LHCN-M2 (cell line): ENCODE results near the gene GRM8. TPM values are rescaled to one million over a fixed set of nuclear protein-coding genes. Genes with fewer than 3 reads are reported as not detected.

Experiments
- DNase-seq: peaks from one replicate; pipeline ENCODE4 v3.0.0-alpha.2; 2012; ENCODE audit warnings: low read depth
- total RNA-seq: library from RNA; depleted of rRNA; stranded (reverse); fragments of >200 nt; gene quantifications from 2 replicates; pipeline ENCODE4 v1.2.3, GENCODE V29; 2014

Gene GRM8
- total RNA-seq, 1 experiment from 2014 or later = 0.11 TPM

GRCh38 chr7:127151379-127151778 lies 101.4 kb downstream of the GRM8 start:
- DNase-seq = no peak

GRCh38 chr7:127150543-127150942 lies 102.2 kb downstream of the GRM8 start:
- no peak for DNase-seq

- DNase-seq = no peak
Measured at GRCh38 chr7:127146746-127147536, 105.8 kb downstream of the GRM8 start.

- no peak for DNase-seq
Measured at GRCh38 chr7:127137146-127137545, 115.6 kb downstream of the GRM8 start.

- DNase-seq = no peak
Measured at GRCh38 chr7:127135871-127136485, 116.8 kb downstream of the GRM8 start.

DNA sequence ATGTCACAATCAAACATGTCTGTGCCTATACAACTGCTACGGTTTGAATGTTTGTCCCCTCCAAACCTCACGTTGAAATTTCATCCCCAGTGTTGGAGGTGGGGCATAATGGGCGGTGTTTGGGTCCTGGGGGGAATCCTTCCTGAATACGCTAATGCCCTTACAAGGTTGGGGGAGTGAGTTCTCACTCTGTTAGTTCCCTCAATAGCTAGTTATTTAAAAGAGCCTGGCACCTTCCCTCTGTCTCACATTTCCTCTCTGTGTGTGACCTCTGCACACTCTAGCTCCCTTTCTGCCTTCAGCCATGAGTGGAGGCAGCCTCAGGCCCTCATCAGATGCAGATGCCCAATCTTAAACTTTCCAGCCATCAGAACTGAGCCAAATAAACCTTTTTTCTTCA lies 129.5 kb downstream of the GRM8 start:
- DNase-seq = no peak

DNA sequence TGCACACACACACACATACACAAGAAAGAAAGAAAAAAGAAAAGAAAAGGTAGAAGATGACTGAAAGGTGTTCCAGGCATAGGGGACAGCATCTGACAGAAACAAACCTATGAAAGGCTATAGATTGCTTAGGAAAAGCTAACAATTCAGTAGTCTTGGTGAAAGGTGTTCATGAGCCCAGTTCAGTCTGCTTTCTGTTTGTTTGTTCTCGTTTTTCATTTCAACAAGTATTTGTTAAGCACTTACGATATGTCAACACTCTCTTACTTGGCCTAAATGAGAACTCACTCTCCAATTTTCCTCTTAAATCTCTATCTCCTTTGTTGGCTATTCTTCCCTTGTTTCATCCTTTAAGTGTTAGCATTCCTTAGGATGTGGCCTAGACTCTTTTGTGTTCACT lies 133.2 kb downstream of the GRM8 start:
- no peak for DNase-seq

GRCh38 chr7:127114742-127115265 lies 137.9 kb downstream of the GRM8 start:
- DNase-seq = no peak

- DNase-seq = peak; percentile 38
Measured at GRCh38 chr7:127107601-127108007, 145.1 kb downstream of the GRM8 start.

- DNase-seq = no peak
Measured at GRCh38 chr7:127093340-127093739, 159.4 kb downstream of the GRM8 start.

- no peak for DNase-seq
Measured at GRCh38 chr7:127091620-127092019, 161.1 kb downstream of the GRM8 start.

- no peak for DNase-seq
Measured at GRCh38 chr7:127089146-127089545, 163.6 kb downstream of the GRM8 start.

- DNase-seq = no peak
Measured at GRCh38 chr7:127081539-127081938, 171.2 kb downstream of the GRM8 start.

DNA sequence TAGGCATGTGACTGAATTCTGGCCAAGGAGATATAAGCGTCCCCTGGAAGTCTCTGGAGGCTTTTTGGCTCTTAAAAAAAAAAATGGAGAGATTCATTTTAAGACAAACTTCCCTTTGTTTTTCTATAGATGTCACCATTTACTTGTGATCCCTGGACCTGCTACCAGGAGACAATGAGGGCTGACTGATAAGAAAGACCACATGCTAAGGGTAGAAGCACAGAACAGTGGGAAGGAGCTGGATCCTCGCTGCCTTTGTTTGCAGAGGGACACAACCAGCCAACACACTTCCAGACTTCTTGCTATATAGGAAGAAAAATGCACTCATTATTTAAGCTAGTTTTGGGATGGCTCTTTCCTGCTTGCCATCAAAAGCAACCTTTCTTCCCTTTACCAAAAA lies 172.2 kb downstream of the GRM8 start:
- DNase-seq = no peak

- DNase-seq = no peak
Measured at GRCh38 chr7:127066974-127067373, 185.8 kb downstream of the GRM8 start.

GRCh38 chr7:127059475-127059874 lies 193.3 kb downstream of the GRM8 start:
- DNase-seq = no peak

- DNase-seq = no peak
Measured at GRCh38 chr7:127057918-127058317, 194.8 kb downstream of the GRM8 start.

GRCh38 chr7:127056202-127056601 lies 196.5 kb downstream of the GRM8 start:
- no peak for DNase-seq

DNA sequence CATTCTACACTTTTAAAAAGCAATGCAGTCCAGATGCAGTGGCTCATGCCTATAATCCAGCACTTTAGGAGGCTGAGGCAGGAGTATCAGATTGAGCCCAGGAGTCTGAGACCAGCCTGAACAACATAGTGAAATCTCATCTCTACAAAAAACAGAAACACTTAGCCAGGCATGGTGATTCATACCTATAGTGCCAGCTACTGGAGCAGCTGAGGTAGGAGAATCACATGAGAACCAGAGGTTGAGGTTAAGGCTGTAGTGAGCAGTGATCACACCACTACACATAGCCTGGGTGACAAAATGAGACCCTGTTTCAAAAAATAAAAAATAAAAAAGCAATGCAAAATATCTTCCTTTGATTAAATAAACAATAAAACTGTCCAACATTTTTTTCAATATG lies 205.2 kb downstream of the GRM8 start:
- DNase-seq = no peak

- no peak for DNase-seq
Measured at GRCh38 chr7:127041689-127042452, 210.9 kb downstream of the GRM8 start.

GRCh38 chr7:127040042-127040441 lies 212.7 kb downstream of the GRM8 start:
- DNase-seq = no peak

DNA sequence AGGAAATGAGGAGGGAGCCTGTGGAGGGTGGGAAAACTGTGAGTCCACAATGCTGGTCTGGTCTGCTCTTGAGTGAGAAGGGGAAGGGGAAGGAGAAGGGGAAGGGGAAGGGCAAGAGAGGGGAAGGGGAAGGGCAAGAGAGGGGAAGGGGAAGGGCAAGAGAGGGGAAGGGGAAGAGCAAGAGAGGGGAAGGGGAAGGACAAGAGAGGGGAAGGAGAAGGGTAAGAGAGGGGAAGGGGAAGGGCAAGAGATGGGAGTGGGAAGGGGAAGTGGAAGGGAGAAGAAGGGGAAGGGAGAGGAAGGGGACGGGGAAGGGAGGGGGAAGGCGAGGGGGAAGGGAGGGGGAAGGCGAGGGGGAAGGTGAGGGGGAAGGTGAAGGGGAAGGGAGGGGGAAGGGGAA lies 213.2 kb downstream of the GRM8 start:
- DNase-seq = no peak
